ENCODE results near the gene CCDC192.
"Not testable (repeated sequence)": the region's sequence is repeated elsewhere in the genome, so short reads cannot be mapped to it uniquely, and the experiment has no call there.

The CCDC192 gene

DNA sequence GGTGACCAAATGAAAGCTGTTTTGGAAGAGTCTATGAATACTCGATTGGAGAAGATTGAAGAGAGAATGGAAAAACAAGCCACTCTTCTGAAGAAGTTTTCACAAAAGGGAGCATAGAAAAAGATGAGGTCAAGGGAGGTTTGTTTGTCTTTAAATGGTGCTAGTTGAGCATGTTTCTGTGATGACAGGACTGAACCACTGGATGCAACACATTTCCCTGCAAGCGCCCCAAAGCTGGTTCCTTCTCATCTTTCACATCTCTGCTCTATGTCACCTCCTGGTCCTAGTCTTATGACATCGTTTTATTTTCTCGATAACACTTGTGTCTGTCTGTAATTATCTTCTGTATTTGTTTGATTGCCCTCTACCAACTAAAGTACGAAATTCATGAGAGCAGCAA lies 3.8 kb upstream of the CCDC192 start:
- DNase-seq (ENCODE audit: low read depth in 2 of 2) = no peak

- DNase-seq (ENCODE audit: low read depth in 2 of 2) = no peak
These were observed 2.9 kb upstream of the CCDC192 start for GRCh38 chr5:127700237-127700766.

DNA sequence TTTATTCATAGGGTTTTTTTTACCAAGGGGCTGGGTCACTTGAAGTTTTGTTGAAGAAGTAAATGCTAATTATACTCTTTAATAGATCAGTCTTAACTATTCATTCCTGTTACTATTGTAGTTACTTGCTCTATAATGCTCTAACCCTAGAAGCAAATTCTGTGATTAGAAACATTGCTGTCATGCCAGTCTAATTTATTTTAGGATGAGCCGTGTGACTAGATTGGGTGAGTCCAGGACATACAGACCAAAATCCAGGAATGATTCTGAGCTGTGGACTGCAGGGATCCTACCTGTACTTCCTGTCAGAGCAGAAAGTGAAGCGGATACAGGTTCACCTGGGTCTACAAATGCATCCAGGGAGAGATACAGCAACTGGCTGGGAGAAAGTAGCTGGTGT lies 757 bp upstream of the CCDC192 start:
- DNase-seq (ENCODE audit: low read depth in 2 of 2) = no peak

DNA sequence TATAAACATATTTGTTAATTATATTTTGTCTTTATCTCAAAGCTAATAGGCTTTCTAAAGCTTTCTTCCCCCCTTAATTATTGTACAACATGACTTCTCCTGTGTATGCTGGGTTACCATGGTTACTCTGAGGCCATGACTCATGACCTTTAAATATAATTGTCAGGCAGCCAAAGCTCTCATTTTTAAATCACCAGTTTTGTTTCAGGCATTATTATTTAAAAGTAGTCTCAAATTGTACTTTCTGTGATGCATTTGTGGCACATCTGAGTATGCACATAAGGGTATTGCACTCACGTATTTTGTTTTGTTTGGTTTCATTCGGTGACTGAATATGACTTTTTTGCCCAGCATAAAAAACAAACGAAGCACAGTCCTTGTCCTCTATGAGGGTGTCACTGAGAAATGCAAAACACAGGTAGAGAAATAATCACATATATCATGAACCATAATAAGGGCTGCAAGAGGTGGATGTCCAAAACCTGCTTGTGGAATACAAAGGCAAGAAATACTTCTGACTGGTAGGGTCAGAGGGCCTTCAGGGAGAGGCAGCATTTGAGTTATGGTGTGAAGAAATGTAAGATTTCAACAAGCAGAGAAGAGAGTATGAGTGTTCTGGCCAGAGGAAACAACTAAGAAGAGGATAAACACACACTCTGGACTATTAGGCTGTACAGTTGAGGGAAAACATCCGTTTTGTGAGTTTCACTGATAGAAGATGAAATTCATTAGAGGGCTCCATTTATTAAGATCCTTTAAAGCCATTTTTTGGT lies 2.1 kb downstream of the CCDC192 start:
- DNase-seq (ENCODE audit: low read depth in 2 of 2) = no peak

GRCh38 chr5:127706691-127707090 lies 3.5 kb downstream of the CCDC192 start:
- DNase-seq (ENCODE audit: low read depth in 2 of 2) = no peak

GRCh38 chr5:127707209-127707608 lies 4.0 kb downstream of the CCDC192 start:
- no peak for DNase-seq (ENCODE audit: low read depth in 2 of 2)

DNA sequence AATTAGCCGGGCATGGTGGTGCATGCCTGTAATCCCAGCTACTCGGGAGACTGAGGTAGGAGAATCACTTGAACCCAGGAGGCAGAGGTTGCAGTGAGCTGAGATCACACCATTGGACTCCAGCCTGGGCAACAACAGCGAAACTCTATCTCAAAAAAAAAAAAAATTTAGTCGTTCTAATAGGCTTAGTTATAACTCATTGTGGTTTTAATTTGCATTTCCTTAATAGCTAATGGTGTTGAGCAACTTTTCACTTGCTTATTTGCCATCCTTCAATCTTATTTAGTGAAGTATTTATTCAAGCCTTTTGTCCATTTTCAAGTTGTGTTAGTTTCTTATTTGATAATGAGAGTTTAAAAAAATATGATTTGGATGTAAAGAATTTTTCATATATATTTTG lies 9.9 kb downstream of the CCDC192 start:
- not testable (repeated sequence) for DNase-seq (ENCODE audit: low read depth in 2 of 2)

DNA sequence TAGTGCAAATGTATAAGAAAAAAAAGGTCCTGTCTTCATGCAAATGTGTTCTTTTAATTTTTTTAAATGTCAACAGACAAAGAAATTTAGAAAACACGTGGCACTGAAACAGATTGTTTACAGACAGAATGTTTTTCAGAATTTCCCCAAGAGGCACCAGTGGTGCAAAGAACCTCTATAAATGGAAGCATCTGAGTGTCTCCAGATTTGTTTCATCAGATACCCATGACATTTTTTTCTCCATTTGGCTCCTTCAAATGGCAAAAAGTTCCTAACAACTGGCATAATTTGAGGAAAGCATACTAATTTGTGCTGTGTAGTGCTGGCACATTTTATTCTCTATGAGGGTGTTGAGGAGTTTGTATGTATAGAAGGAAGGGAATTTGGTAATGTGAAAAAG lies 15.0 kb downstream of the CCDC192 start:
- DNase-seq (ENCODE audit: low read depth in 2 of 2) = no peak

- no peak for DNase-seq (ENCODE audit: low read depth in 2 of 2)
These were observed 20.4 kb downstream of the CCDC192 start for GRCh38 chr5:127723571-127723970.

- DNase-seq (ENCODE audit: low read depth in 2 of 2) = no peak
These were observed 22.5 kb downstream of the CCDC192 start for GRCh38 chr5:127725673-127726072.

DNA sequence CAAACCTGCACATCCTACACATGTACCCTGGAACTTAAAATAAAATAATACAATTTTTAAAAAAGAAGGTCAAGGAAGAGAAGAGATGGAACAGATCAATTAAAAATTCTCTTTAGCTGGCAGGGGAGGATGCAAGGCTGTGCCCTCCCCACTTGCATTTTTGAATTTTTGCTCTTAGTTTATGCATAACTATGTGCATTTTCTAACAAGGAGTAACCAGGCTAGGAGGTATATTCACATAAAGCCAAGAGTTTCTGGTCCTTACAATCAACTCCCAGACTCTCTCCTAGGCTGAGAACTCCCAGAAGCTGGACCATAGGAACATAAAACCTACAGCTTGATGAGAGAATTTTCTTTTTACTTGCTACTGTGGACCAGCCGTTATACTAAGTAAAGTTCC lies 29.8 kb downstream of the CCDC192 start:
- no peak for DNase-seq (ENCODE audit: low read depth in 2 of 2)

GRCh38 chr5:127739348-127739747 lies 36.2 kb downstream of the CCDC192 start:
- DNase-seq (ENCODE audit: low read depth in 2 of 2) = not testable (repeated sequence)

DNA sequence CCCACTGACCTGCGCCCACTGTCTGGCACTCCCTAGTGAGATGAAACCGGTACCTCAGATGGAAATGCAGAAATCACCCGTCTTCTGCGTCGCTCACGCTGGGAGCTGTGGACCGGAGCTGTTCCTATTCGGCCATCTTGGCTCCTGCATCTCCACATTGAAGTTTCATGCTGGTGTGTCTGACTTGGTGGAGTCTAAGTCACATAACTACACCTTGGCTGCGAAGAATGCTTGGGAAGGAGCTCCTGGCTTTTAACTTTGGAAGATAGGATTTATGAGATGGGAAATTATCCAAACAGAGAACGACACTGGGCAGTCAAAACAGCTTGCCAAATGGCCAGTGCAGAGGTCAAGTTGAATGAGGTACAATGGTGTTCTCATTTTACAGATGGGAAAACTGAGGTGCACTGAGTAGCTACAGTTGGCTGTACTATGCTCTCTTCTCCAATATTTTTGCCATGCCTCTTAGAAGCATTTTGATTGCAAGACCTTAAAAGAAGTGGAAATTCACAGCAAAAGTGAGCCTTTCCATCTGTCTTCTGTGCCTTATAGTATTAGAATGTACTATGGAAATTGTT lies 36.7 kb downstream of the CCDC192 start:
- no peak for DNase-seq (ENCODE audit: low read depth in 2 of 2)

DNA sequence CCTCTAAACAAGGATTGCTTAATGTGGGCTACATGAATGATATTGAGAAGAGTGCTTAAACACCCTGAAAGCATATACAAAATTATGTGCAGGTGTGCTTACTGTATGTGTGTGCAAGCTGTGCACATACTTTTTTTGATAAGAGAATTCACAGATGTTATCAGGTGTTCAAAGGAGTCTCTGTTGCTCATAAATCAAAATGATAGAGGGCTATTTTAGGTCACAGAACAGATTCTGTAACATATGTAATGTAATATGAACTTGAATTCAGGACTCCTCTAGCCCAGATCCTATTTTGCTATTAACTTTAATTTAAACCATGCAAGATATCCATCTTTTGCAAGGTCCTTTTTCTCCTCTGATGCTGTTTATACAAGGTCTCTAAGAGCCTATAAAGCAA lies 38.2 kb downstream of the CCDC192 start:
- DNase-seq (ENCODE audit: low read depth in 2 of 2) = no peak

DNA sequence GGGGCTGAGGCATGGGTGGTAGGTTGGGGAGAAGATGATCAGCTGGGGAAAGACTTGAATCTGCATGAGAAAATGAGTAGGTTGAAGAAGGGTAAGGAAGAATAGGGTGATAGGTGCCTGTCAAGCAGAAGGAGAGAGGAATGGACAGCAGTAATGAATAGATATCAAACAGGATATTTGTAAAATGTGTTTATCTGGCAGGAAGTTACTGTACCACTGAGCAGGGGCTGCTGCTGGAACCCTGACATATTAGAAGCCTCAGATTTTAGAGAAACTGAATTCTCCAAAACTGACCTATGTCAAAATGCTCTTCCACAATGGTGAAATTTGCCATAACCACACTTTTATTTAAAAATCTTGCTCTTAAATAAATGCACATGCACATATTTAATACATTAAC lies 41.0 kb downstream of the CCDC192 start:
- DNase-seq (ENCODE audit: low read depth in 2 of 2) = no peak

- no peak for DNase-seq (ENCODE audit: low read depth in 2 of 2)
These were observed 43.6 kb downstream of the CCDC192 start for GRCh38 chr5:127746756-127747155.

- DNase-seq (ENCODE audit: low read depth in 2 of 2) = not testable (repeated sequence)
These were observed 49.5 kb downstream of the CCDC192 start for GRCh38 chr5:127752503-127753265.

GRCh38 chr5:127754259-127754658 lies 51.1 kb downstream of the CCDC192 start:
- DNase-seq (ENCODE audit: low read depth in 2 of 2) = no peak

DNA sequence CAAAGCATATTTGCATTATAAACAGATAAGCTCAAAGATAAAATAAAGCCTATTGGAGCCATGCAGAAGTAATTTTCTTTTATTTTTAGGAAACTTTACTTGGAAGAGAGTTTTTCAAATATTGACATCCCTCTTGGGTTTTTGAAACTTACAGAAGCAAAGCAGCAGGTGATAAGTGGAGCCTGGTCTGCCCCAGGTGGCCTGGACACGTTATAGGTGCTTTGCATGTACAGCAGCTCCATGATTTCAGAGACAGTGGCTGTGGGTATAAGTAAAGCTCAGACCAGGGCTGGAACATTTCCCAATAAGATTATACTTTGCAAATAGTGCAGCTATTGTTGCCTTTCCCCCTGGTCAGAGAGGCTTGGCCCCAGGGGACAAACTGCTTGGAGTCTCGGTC lies 51.5 kb downstream of the CCDC192 start:
- DNase-seq (ENCODE audit: low read depth in 2 of 2) = no peak

GRCh38 chr5:127757576-127757975 lies 54.4 kb downstream of the CCDC192 start:
- DNase-seq (ENCODE audit: low read depth in 2 of 2) = no peak

DNA sequence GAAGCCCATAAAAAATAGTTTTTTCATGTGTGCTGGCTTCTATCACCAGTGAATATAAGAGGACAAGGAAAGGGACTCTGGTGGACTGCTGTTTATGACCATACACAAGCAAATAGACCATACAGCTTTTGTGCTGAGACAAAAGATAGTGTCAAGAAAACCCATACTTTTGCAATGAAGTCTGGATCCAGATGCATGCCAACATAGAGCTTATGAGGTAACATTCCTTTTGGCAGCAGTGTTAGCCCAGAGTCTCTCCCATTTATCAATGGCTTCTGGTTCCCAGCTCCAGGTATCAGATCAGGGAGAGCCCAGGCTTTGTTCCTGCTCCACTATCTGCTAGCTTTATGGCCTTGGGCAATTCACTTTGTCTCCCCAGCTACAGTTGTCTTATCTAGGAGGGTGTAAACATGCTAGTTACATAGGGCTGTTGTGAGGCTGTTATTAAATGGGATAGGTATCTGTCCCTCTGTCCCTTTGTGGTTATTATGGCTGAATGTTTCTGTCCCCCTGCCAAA lies 55.6 kb downstream of the CCDC192 start:
- DNase-seq (ENCODE audit: low read depth in 2 of 2) = no peak

DNA sequence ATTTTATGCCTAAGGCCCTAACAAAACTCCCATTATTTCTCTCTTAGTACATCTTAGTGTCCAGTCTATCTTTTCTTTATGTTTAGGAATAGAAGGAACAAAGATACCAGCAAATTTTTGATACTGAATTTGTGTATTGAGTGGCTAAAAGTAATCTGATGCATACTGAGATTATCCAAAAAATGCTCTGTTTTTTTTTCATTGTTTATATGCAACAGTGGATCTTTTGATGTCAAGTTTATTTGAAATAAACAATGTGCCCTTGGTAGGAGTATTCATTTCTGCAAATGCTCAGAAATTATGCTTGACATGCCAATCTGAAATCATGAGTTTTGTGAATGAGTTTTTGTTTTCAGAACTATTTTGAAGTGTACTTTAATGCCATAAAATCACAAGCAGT lies 58.7 kb downstream of the CCDC192 start:
- DNase-seq (ENCODE audit: low read depth in 2 of 2) = no peak

Measured in stimulated activated CD8-positive, alpha-beta memory T cell treated with anti-CD3 and anti-CD28 coated beads, Interleukin-15, amount 100 ng/mL, for 48 hours (primary cell).